CD8-positive, alpha-beta memory T cell (primary cell): ENCODE measurements around the gene SLC22A23. TPM values are rescaled to one million over a fixed set of nuclear protein-coding genes. Genes with fewer than 3 reads are reported as not detected.

Experiments
- CTCF ChIA-PET: fragments of 350-600 bp; sonication (Branson Sonifier 250); formaldehyde crosslinking; loops from one replicate; lab custom pipeline; 2021; ENCODE audit warnings: antibody characterized with exemption; lab: Charles Lee
- POLR2A ChIA-PET: fragments of 350-600 bp; sonication (Branson Sonifier 250); formaldehyde crosslinking; loops from one replicate; lab custom pipeline; 2021; ENCODE audit warnings: antibody characterized with exemption; lab: Charles Lee
- DNase-seq, 5 donors: peaks; one replicate each; pipeline versions ENCODE4 v3.0.0 to v3.0.0-alpha.2; 2020 to 2022; ENCODE audit warnings: mixed read lengths in 1 of 5
- H3K27ac ChIP-seq: one replicate; pipeline ENCODE4 v1.7.0; 2013; ENCODE audit warnings: low read depth, mild to moderate bottlenecking, low read length, moderate library complexity
- H3K27me3 ChIP-seq: 2 replicates; pipeline ENCODE4 v1.7.0; 2013; ENCODE audit warnings: low read length, mild to moderate bottlenecking; ENCODE audit not compliant: insufficient read depth, poor library complexity, severe bottlenecking
- H3K36me3 ChIP-seq: 2 replicates; pipeline ENCODE4 v1.7.0; 2013; ENCODE audit warnings: mild to moderate bottlenecking, low read length, moderate library complexity; ENCODE audit not compliant: insufficient read depth
- H3K4me1 ChIP-seq: 2 replicates; pipeline ENCODE4 v1.7.0; 2013; ENCODE audit warnings: mild to moderate bottlenecking, low read length, moderate library complexity; ENCODE audit not compliant: insufficient read depth
- H3K4me3 ChIP-seq: 2 replicates; pipeline ENCODE4 v1.7.0; 2013; ENCODE audit warnings: mild to moderate bottlenecking, low read length
- H3K9me3 ChIP-seq: 2 replicates; pipeline ENCODE4 v1.7.0; 2013; ENCODE audit warnings: mild to moderate bottlenecking, low read length
- H3K27ac Mint-ChIP-seq, 8 donors: one replicate each; pipeline ENCODE4 v1.8.0; 2020 to 2021; ENCODE audit warnings: mixed read lengths in 8 of 8, mild to moderate bottlenecking in 6 of 8, inconsistent platforms in 3 of 8, moderate library complexity in 3 of 8
- H3K27me3 Mint-ChIP-seq, 2 donors: one replicate each; pipeline ENCODE4 v1.8.0; 2020 to 2021; ENCODE audit warnings: mixed read lengths in 2 of 2, mild to moderate bottlenecking in 1 of 2, moderate library complexity in 1 of 2
- H3K36me3 Mint-ChIP-seq, 3 donors: one replicate each; pipeline ENCODE4 v1.8.0; 2020 to 2021; ENCODE audit warnings: mixed read lengths in 3 of 3, inconsistent platforms in 1 of 3, mild to moderate bottlenecking in 1 of 3
- H3K4me1 Mint-ChIP-seq, 3 donors: one replicate each; pipeline ENCODE4 v1.8.0; 2020 to 2021; ENCODE audit warnings: mixed read lengths in 3 of 3, inconsistent platforms in 1 of 3, mild to moderate bottlenecking in 1 of 3
- H3K4me3 Mint-ChIP-seq, 7 donors: one replicate each; pipeline ENCODE4 v1.8.0; 2020 to 2021; ENCODE audit warnings: mixed read lengths in 7 of 7, mild to moderate bottlenecking in 6 of 7, moderate library complexity in 4 of 7, inconsistent platforms in 2 of 7
- H3K9me3 Mint-ChIP-seq, 5 donors: one replicate each; pipeline ENCODE4 v1.8.0; 2020 to 2022; ENCODE audit warnings: mixed read lengths in 5 of 5, mild to moderate bottlenecking in 3 of 5, moderate library complexity in 2 of 5, inconsistent platforms in 1 of 5
- polyA plus RNA-seq: library from polyadenylated mRNA; unstranded; fragments of 300-500 nt; fragmentation: Illumina TruSeq; gene quantifications from one replicate; pipeline ENCODE4 v1.2.3, GENCODE V29; 2021
- total RNA-seq, 2 experiments: library from RNA; stranded (reverse); gene quantifications; one replicate each; pipeline ENCODE4 v1.2.3, GENCODE V29; 2021

Gene SLC22A23
- total and polyA plus RNA-seq, 3 experiments from 2014 or later: 0.39 to 0.78 (median 0.47) TPM

GRCh38 chr6:3406891-3407809, 49.7 kb downstream of the SLC22A23 start:
- no peaks in the 10 kb centered on the region for H3K27me3 ChIP-seq
- Mint-ChIP-seq H3K27ac (no peak overlapping the region), H3K4me1 (peaks cover 0 to 5% (median 4%) of the 10 kb centered on the region in 3 donors), H3K27me3 (peaks cover 1 to 29% of the 10 kb centered on the region in 2 donors), H3K4me3 (no peak overlapping the region), H3K9me3 (no peaks in the 10 kb centered on the region), H3K36me3 (peaks cover 0 to 2% (median 0%) of the 10 kb centered on the region in 3 donors)
- DNase-seq: no peak
- CTCF ChIA-PET: no interaction called here
- POLR2A ChIA-PET: no interaction called here
- no peak overlapping the region for H3K4me3 ChIP-seq
- H3K9me3 ChIP-seq: no peaks in the 10 kb centered on the region
- no peaks in the 10 kb centered on the region for H3K36me3 ChIP-seq
- H3K4me1 ChIP-seq: no peaks in the 10 kb centered on the region
- peak overlapping the region; percentile 17 for H3K27ac ChIP-seq

DNA sequence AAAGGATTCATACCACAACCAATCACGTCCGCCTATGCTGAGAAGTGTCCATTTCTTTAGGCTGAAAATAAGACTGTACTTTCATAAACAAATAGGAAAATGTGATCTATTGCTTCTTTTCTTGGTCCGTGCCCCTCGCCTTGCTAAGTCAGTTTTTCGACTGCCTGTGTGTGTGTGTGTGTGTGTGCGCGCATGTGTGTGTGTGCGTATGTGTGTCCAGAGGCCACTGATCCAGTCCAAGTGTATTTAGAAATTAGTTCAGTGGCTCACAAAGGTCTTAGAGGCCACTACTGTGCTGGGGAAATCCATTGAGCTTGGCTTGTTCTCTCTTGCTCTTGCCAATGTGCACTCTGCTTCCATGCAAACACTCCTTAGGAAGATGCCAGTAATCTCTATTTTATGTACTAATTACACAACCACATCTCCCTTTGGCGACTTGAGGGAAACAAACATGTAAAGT, 50.5 kb downstream of the SLC22A23 start:
- H3K9me3 ChIP-seq: no peaks in the 10 kb centered on the region
- Mint-ChIP-seq H3K4me1 (peaks cover 0 to 5% (median 4%) of the 10 kb centered on the region in 3 donors), H3K4me3 (no peak overlapping the region), H3K9me3 (no peaks in the 10 kb centered on the region), H3K27ac (no peak overlapping the region), H3K27me3 (peaks cover 4 to 29% of the 10 kb centered on the region in 2 donors), H3K36me3 (peaks cover 0 to 2% (median 0%) of the 10 kb centered on the region in 3 donors)
- H3K4me1 ChIP-seq: no peaks in the 10 kb centered on the region
- peak overlapping the region; percentile 17 for H3K27ac ChIP-seq
- POLR2A ChIA-PET: no interaction called here
- H3K4me3 ChIP-seq: no peak overlapping the region
- no peaks in the 10 kb centered on the region for H3K27me3 ChIP-seq
- CTCF ChIA-PET: no interaction called here
- H3K36me3 ChIP-seq: no peaks in the 10 kb centered on the region
- DNase-seq: no peak

DNA sequence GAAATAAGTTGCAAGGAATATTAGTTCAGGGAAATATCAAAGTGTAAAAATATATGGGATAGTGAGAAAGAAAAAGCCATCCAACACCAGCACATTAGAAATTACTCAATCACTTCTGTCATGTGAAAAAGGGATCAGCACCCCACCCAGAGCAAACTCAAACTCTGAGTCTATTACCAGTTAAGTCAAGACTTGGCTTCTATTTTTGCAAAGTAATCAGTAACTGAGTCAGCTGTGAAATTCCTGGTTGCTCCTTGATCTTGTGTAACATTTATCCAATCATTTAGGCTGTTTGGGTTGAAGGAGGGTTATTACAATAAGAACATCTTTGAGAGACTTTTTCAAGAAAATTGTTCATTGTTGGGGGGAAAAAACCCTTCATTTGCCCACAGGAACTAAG, 51.2 kb downstream of the SLC22A23 start:
- H3K36me3 ChIP-seq: no peaks in the 10 kb centered on the region
- CTCF ChIA-PET: no interaction called here
- no peaks in the 10 kb centered on the region for H3K9me3 Mint-ChIP-seq
- H3K27me3 Mint-ChIP-seq: peaks cover 4 to 24% of the 10 kb centered on the region in 2 donors
- H3K4me1 Mint-ChIP-seq: peaks cover 0 to under 1% (median 0%) of the 10 kb centered on the region in 3 donors
- H3K27me3 ChIP-seq: no peaks in the 10 kb centered on the region
- H3K4me3 Mint-ChIP-seq: no peak overlapping the region
- H3K4me1 ChIP-seq: no peaks in the 10 kb centered on the region
- DNase-seq: no peak
- POLR2A ChIA-PET: no interaction called here
- peaks cover 0 to 2% (median 0%) of the 10 kb centered on the region in 3 donors for H3K36me3 Mint-ChIP-seq
- H3K9me3 ChIP-seq: no peaks in the 10 kb centered on the region
- H3K27ac Mint-ChIP-seq: no peak overlapping the region
- H3K4me3 ChIP-seq: no peak overlapping the region
- no peak overlapping the region for H3K27ac ChIP-seq

- Mint-ChIP-seq H3K4me3 (no peak overlapping the region), H3K9me3 (no peaks in the 10 kb centered on the region), H3K27me3 (peaks cover 4 to 22% of the 10 kb centered on the region in 2 donors), H3K27ac (no peak overlapping the region), H3K36me3 (peaks cover 0 to 2% (median 0%) of the 10 kb centered on the region in 3 donors), H3K4me1 (no peaks in the 10 kb centered on the region)
- Histone ChIP-seq H3K9me3 (no peaks in the 10 kb centered on the region), H3K27me3 (no peaks in the 10 kb centered on the region), H3K36me3 (no peaks in the 10 kb centered on the region), H3K4me1 (no peaks in the 10 kb centered on the region), H3K27ac (no peak overlapping the region), H3K4me3 (no peak overlapping the region)
- ChIA-PET CTCF (no interaction called here), POLR2A (no interaction called here)
- no peak for DNase-seq
Observed at GRCh38 chr6:3405182-3405518, 51.7 kb downstream of the SLC22A23 start.

DNA sequence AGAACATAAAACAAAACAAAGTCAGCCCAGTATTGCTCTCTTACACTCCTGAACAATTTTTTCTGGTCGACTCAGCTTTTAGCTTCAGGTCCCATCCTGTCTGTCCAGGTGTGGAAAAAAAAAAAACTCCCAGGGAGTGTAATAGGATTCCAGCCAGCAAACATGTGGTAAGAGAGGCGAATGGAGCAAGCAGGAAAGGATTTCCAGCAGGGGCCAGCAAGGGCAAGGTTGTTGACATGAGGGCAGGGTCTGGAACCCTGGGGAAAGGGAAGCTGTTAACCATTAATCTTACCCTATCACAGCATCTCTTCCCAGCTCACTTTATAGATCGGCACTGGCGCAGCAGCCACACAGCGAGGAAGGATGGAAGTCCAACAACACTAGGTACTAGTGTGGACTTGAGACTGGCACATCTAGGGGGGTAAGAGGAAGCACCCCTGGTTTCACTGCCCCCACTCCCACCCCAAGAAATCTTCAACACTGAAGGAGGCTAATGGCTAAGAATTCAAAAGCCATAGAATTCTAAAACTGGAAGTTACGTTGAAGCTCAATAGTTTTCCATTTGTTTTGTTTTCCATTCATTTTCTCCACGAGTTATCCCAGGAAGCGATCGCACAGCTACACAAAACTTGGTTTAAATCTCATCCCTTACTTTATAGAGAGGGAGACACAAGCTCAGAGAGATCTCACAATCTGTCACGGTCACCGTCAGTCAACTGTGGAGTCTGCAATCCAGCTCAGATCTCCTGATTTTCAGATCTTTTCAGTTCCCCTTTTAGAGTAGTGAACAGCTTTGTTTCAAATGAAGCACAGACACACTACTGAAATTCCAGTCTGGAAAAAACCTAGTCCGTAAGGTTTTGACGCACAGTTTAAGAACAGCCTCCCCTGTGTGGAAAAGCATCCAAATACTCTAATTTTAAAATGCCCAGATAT, 53.3 kb downstream of the SLC22A23 start:
- DNase-seq: no peak
- Mint-ChIP-seq H3K4me1 (no peaks in the 10 kb centered on the region), H3K36me3 (peaks cover 0 to 2% (median 0%) of the 10 kb centered on the region in 3 donors), H3K4me3 (no peak overlapping the region), H3K27me3 (peaks cover 4 to 13% of the 10 kb centered on the region in 2 donors), H3K9me3 (no peaks in the 10 kb centered on the region), H3K27ac (no peak overlapping the region)
- CTCF ChIA-PET: interaction anchor here (0.6 kb wide), 1 partner anchor 473 kb away, joined by 3 read pairs; no protein-coding TSS in a partner anchor
- Histone ChIP-seq H3K4me3 (no peak overlapping the region), H3K4me1 (no peaks in the 10 kb centered on the region), H3K9me3 (no peaks in the 10 kb centered on the region), H3K36me3 (no peaks in the 10 kb centered on the region), H3K27me3 (no peaks in the 10 kb centered on the region), H3K27ac (no peak overlapping the region)
- POLR2A ChIA-PET: no interaction called here

- Histone ChIP-seq H3K4me3 (no peak overlapping the region), H3K9me3 (no peaks in the 10 kb centered on the region), H3K27ac (no peak overlapping the region), H3K4me1 (no peaks in the 10 kb centered on the region), H3K36me3 (no peaks in the 10 kb centered on the region), H3K27me3 (no peaks in the 10 kb centered on the region)
- peaks cover 0 to 2% (median 0%) of the 10 kb centered on the region in 3 donors for H3K36me3 Mint-ChIP-seq
- no peaks in the 10 kb centered on the region for H3K9me3 Mint-ChIP-seq
- H3K27ac Mint-ChIP-seq: no peak overlapping the region
- peaks cover 5 to 11% of the 10 kb centered on the region in 2 donors for H3K27me3 Mint-ChIP-seq
- CTCF ChIA-PET: no interaction called here
- H3K4me1 Mint-ChIP-seq: no peaks in the 10 kb centered on the region
- no peak overlapping the region for H3K4me3 Mint-ChIP-seq
- POLR2A ChIA-PET: no interaction called here
- DNase-seq: no peak
Observed at GRCh38 chr6:3402310-3403237, 54.3 kb downstream of the SLC22A23 start.

DNA sequence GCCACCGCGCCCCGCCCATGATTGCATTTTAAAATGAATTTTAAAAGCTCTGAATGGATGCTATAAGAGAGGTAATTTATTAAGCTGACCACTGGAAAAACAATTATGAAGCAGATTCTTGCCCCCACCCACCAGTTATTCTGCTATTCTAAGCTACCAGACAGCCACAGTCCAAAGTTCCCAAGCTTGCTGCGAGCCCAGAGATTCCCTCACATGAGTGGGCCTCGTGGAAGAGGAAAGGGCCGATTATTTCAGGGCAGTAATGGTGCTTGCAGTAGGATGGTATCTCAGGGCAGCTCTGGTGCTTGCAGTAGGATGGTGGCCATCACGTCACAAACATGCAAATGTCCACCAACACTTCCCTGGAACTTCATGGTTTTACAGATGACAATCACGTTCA, 56.7 kb downstream of the SLC22A23 start:
- no peak for DNase-seq
- Histone ChIP-seq H3K27ac (no peak overlapping the region), H3K27me3 (no peaks in the 10 kb centered on the region), H3K36me3 (no peaks in the 10 kb centered on the region), H3K4me1 (no peaks in the 10 kb centered on the region), H3K4me3 (no peak overlapping the region), H3K9me3 (no peaks in the 10 kb centered on the region)
- CTCF ChIA-PET: interaction anchor here (1.0 kb wide), 1 partner anchor 10 kb away, joined by 3 read pairs; no protein-coding TSS in a partner anchor
- Mint-ChIP-seq H3K9me3 (no peaks in the 10 kb centered on the region), H3K36me3 (peaks cover 0 to 2% (median 0%) of the 10 kb centered on the region in 3 donors), H3K4me1 (no peaks in the 10 kb centered on the region), H3K27ac (no peak overlapping the region), H3K4me3 (no peak overlapping the region), H3K27me3 (peaks cover 4 to 11% of the 10 kb centered on the region in 2 donors)
- POLR2A ChIA-PET: no interaction called here
